ENCODE measurements around the gene KIAA2012. TPM values are rescaled to one million over a fixed set of nuclear protein-coding genes. Genes with fewer than 3 reads are reported as not detected.
A peak's percentile ranks its signal among the peaks of the same experiment; 100 is the strongest.

Gene KIAA2012
- total RNA-seq, 1 experiment from 2014 or later, result 0.08 TPM

- DNase-seq, result no peak
- Histone ChIP-seq H3K27me3 (no peaks in the 10 kb centered on the region), H3K4me1 (peaks cover 34% of the 10 kb centered on the region), H3K9me3 (replicated peaks) (no peaks in the 10 kb centered on the region), H3K27ac (no peak overlapping the region), H3K36me3 (no peaks in the 10 kb centered on the region), H3K4me3 (no peak overlapping the region)
Measured at GRCh38 chr2:202112041-202112440, 39.0 kb downstream of the KIAA2012 start.

- no peaks in the 10 kb centered on the region for H3K36me3 ChIP-seq
- no peak overlapping the region for H3K4me3 ChIP-seq
- DNase-seq, result peak in 1 of 2 experiments; percentile 28
- H3K27me3 ChIP-seq, result no peaks in the 10 kb centered on the region
- H3K9me3 ChIP-seq (replicated peaks), result no peaks in the 10 kb centered on the region
- no peak overlapping the region for H3K27ac ChIP-seq
- peaks cover 34% of the 10 kb centered on the region for H3K4me1 ChIP-seq
Measured at GRCh38 chr2:202113571-202114142, 40.6 kb downstream of the KIAA2012 start.

GRCh38 chr2:202114291-202114690 lies 41.2 kb downstream of the KIAA2012 start:
- Histone ChIP-seq H3K4me3 (no peak overlapping the region), H3K27me3 (no peaks in the 10 kb centered on the region), H3K9me3 (replicated peaks) (no peaks in the 10 kb centered on the region), H3K4me1 (peaks cover 34% of the 10 kb centered on the region), H3K27ac (no peak overlapping the region), H3K36me3 (no peaks in the 10 kb centered on the region)
- peak in 1 of 2 experiments; percentile 34 for DNase-seq

- Histone ChIP-seq H3K27me3 (no peaks in the 10 kb centered on the region), H3K36me3 (no peaks in the 10 kb centered on the region), H3K4me3 (no peak overlapping the region), H3K4me1 (peaks cover 31% of the 10 kb centered on the region), H3K9me3 (replicated peaks) (no peaks in the 10 kb centered on the region; the same call in 1 of the 2 replicates), H3K27ac (no peak overlapping the region)
- no peak for DNase-seq
Measured at GRCh38 chr2:202114795-202115194, 41.7 kb downstream of the KIAA2012 start.

- Histone ChIP-seq H3K27ac (no peak overlapping the region), H3K4me1 (peaks cover 24% of the 10 kb centered on the region), H3K4me3 (no peak overlapping the region), H3K36me3 (no peaks in the 10 kb centered on the region), H3K27me3 (no peaks in the 10 kb centered on the region), H3K9me3 (replicated peaks) (no peaks in the 10 kb centered on the region; the same call in none of the 2 replicates)
- peak in 1 of 2 experiments; percentile 33 for DNase-seq
Measured at GRCh38 chr2:202115479-202115971, 42.5 kb downstream of the KIAA2012 start.

- Histone ChIP-seq H3K27me3 (no peaks in the 10 kb centered on the region), H3K4me1 (peaks cover 24% of the 10 kb centered on the region), H3K4me3 (no peak overlapping the region), H3K9me3 (replicated peaks) (no peaks in the 10 kb centered on the region; the same call in none of the 2 replicates), H3K27ac (no peak overlapping the region), H3K36me3 (no peaks in the 10 kb centered on the region)
- no peak for DNase-seq
Measured at GRCh38 chr2:202116691-202117090, 43.6 kb downstream of the KIAA2012 start.

GRCh38 chr2:202118168-202118567 lies 45.1 kb downstream of the KIAA2012 start:
- H3K9me3 ChIP-seq (replicated peaks), result no peaks in the 10 kb centered on the region; the same call in none of the 2 replicates
- H3K36me3 ChIP-seq, result no peaks in the 10 kb centered on the region
- H3K4me1 ChIP-seq, result peaks cover 24% of the 10 kb centered on the region
- no peak overlapping the region for H3K4me3 ChIP-seq
- H3K27me3 ChIP-seq, result no peaks in the 10 kb centered on the region
- no peak for DNase-seq
- H3K27ac ChIP-seq, result no peak overlapping the region

- Histone ChIP-seq H3K27ac (no peak overlapping the region), H3K4me1 (peaks cover 4% of the 10 kb centered on the region), H3K9me3 (replicated peaks) (no peaks in the 10 kb centered on the region; the same call in none of the 2 replicates), H3K36me3 (no peaks in the 10 kb centered on the region), H3K4me3 (no peak overlapping the region), H3K27me3 (no peaks in the 10 kb centered on the region)
- no peak for DNase-seq
Measured at GRCh38 chr2:202120828-202121227, 47.8 kb downstream of the KIAA2012 start.

GRCh38 chr2:202121532-202122162 lies 48.6 kb downstream of the KIAA2012 start:
- Histone ChIP-seq H3K27ac (no peak overlapping the region), H3K9me3 (replicated peaks) (no peaks in the 10 kb centered on the region; the same call in none of the 2 replicates), H3K27me3 (no peaks in the 10 kb centered on the region), H3K4me3 (no peak overlapping the region), H3K36me3 (no peaks in the 10 kb centered on the region), H3K4me1 (no peaks in the 10 kb centered on the region)
- no peak for DNase-seq

GRCh38 chr2:202122163-202122540 lies 49.1 kb downstream of the KIAA2012 start:
- H3K4me1 ChIP-seq, result no peaks in the 10 kb centered on the region
- no peak overlapping the region for H3K4me3 ChIP-seq
- DNase-seq, result no peak
- H3K36me3 ChIP-seq, result no peaks in the 10 kb centered on the region
- no peaks in the 10 kb centered on the region for H3K27me3 ChIP-seq
- H3K9me3 ChIP-seq (replicated peaks), result no peaks in the 10 kb centered on the region; the same call in none of the 2 replicates
- H3K27ac ChIP-seq, result no peak overlapping the region

GRCh38 chr2:202122980-202123720 lies 50.1 kb downstream of the KIAA2012 start:
- H3K27me3 ChIP-seq, result no peaks in the 10 kb centered on the region
- no peak overlapping the region for H3K4me3 ChIP-seq
- H3K4me1 ChIP-seq, result no peaks in the 10 kb centered on the region
- H3K27ac ChIP-seq, result no peak overlapping the region
- no peaks in the 10 kb centered on the region; the same call in none of the 2 replicates for H3K9me3 ChIP-seq (replicated peaks)
- no peak for DNase-seq
- H3K36me3 ChIP-seq, result no peaks in the 10 kb centered on the region

- no peak overlapping the region for H3K4me3 ChIP-seq
- no peaks in the 10 kb centered on the region; the same call in none of the 2 replicates for H3K9me3 ChIP-seq (replicated peaks)
- DNase-seq, result no peak
- H3K36me3 ChIP-seq, result no peaks in the 10 kb centered on the region
- no peaks in the 10 kb centered on the region for H3K4me1 ChIP-seq
- H3K27me3 ChIP-seq, result no peaks in the 10 kb centered on the region
- no peak overlapping the region for H3K27ac ChIP-seq
Measured at GRCh38 chr2:202124286-202124685, 51.2 kb downstream of the KIAA2012 start.

- Histone ChIP-seq H3K27ac (no peak overlapping the region), H3K4me1 (no peaks in the 10 kb centered on the region)
- DNase-seq, result no peak
Measured at GRCh38 chr2:202127687-202128331, 54.8 kb downstream of the KIAA2012 start.

GRCh38 chr2:202129841-202130240 lies 56.8 kb downstream of the KIAA2012 start:
- no peaks in the 10 kb centered on the region for H3K36me3 ChIP-seq
- no peaks in the 10 kb centered on the region for H3K4me1 ChIP-seq
- no peak for DNase-seq
- H3K27ac ChIP-seq, result no peak overlapping the region
- H3K9me3 ChIP-seq (replicated peaks), result no peaks in the 10 kb centered on the region
- H3K4me3 ChIP-seq, result no peak overlapping the region
- no peaks in the 10 kb centered on the region for H3K27me3 ChIP-seq

More at GRCh38 chr2:202127687-202128331, 54.8 kb downstream of the KIAA2012 start:
- Histone ChIP-seq H3K9me3 (replicated peaks) (no peaks in the 10 kb centered on the region), H3K4me3 (no peak overlapping the region), H3K27me3 (no peaks in the 10 kb centered on the region), H3K36me3 (no peaks in the 10 kb centered on the region)
